OCI-M1 (cell line): ENCODE measurements around the gene ZNF668.

ENCODE experiments used
- DNase-seq: peaks from one replicate; lab custom pipeline; 2025; lab: John Stamatoyannopoulos, UW

ZNF668 gene

DNA sequence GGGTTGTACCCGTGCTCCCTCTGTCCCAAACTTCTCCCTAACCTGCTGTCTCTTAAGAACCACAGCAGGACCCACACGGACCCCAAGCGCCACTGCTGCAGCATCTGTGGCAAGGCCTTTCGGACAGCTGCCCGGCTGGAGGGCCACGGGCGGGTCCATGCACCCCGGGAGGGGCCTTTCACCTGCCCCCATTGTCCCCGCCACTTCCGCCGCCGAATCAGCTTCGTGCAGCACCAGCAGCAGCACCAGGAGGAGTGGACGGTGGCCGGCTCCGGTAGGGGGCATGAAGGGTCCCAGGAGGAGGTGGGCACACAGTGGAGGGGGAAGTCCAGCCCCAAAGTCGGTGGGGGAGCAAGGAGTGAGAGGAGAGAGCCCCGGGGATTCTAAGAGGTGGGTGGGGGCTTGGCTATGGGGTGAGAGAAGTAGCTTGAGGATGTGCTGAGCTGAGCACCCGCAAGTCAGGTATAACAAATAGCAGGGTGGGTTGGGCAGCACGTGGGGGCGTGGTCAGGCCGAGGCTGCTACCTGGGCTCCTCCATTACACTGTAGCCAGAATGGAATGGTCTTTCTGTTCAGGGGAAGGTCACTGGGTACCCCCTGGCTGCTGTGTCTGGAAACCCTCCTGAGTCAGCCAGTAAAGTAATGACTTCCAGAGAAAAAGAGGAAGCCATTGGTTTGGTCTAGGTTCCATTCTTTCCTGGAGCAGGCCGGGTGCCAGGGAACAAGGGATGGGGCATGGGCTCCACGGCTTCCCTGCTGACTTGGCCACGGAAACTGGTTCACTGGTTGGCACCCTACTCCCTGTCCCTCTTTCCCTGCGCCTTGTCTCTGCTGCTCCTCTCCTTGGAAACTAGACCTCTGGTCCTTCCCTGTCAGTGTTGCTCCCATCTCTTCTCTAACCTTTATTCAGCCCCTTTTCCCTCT is 7.7 kb upstream of the ZNF668 start:
- DNase-seq: no peak

DNA sequence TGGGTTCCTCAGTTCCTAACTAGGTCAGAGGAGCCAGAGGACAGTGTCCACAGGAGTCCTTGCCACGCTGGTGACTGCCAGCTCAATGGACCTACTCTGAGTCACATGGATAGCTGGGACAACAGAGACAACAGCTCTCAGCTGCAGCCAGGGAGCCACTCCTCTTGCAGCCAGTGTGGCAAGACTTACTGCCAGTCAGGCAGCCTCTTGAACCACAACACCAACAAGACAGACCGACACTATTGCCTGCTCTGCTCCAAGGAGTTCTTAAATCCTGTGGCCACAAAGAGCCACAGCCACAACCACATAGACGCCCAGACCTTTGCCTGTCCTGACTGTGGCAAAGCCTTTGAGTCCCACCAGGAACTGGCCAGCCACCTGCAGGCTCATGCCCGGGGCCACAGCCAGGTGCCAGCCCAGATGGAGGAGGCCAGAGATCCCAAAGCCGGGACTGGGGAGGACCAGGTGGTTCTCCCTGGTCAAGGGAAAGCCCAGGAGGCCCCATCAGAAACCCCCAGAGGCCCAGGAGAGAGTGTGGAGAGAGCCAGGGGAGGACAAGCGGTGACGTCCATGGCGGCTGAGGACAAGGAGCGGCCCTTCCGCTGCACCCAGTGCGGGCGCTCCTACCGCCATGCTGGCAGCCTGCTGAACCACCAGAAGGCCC is 6.8 kb upstream of the ZNF668 start:
- no peak for DNase-seq

DNA sequence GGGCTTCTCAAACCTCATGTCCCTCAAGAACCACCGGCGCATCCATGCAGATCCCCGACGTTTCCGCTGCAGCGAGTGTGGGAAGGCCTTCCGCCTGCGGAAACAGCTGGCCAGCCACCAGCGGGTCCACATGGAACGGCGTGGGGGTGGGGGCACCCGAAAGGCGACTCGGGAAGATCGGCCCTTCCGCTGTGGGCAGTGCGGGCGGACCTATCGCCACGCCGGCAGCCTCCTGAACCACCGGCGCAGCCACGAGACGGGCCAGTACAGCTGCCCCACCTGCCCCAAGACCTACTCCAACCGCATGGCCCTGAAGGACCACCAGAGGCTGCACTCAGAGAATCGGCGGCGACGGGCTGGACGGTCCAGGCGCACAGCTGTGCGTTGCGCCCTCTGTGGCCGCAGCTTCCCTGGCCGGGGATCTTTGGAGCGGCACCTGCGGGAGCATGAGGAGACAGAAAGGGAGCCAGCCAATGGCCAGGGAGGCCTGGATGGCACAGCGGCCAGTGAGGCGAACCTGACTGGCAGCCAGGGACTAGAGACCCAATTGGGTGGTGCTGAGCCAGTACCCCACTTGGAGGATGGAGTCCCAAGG is 6.1 kb upstream of the ZNF668 start:
- no peak for DNase-seq

DNA sequence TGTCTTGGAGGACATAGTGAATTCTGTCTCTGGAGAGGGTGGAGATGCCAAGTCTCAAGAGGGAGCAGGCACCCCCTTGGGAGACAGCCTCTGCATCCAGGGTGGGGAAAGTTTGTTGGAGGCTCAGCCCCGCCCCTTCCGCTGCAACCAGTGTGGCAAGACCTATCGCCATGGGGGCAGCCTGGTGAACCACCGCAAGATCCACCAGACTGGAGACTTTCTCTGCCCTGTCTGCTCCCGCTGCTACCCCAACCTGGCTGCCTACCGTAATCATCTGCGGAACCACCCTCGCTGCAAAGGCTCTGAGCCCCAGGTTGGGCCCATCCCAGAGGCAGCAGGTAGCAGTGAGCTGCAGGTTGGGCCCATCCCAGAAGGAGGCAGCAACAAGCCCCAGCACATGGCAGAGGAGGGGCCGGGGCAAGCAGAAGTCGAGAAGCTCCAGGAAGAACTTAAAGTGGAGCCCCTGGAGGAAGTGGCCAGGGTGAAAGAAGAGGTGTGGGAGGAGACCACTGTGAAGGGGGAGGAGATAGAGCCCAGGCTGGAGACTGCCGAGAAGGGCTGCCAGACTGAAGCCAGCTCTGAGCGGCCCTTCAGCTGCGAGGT is 5.4 kb upstream of the ZNF668 start:
- DNase-seq: no peak

DNA sequence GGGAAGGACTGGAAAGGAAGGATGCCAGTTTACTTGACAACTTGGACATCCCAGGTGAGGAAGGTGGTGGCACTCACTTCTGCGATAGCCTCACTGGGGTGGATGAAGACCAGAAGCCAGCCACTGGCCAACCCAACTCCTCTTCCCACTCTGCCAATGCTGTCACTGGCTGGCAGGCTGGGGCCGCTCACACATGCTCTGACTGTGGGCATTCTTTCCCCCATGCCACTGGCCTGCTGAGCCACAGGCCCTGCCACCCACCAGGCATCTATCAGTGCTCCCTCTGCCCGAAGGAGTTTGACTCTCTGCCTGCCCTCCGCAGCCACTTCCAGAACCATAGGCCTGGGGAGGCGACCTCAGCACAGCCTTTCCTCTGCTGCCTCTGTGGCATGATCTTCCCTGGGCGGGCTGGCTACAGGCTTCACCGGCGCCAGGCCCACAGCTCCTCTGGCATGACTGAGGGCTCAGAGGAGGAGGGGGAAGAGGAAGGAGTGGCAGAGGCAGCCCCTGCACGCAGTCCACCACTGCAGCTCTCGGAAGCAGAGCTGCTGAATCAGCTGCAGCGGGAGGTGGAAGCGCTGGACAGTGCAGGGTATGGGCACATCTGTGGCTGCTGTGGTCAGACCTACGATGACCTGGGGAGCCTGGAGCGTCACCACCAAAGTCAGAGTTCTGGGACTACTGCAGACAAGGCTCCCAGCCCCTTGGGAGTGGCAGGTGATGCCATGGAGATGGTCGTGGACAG is 4.7 kb upstream of the ZNF668 start:
- DNase-seq: no peak

DNA sequence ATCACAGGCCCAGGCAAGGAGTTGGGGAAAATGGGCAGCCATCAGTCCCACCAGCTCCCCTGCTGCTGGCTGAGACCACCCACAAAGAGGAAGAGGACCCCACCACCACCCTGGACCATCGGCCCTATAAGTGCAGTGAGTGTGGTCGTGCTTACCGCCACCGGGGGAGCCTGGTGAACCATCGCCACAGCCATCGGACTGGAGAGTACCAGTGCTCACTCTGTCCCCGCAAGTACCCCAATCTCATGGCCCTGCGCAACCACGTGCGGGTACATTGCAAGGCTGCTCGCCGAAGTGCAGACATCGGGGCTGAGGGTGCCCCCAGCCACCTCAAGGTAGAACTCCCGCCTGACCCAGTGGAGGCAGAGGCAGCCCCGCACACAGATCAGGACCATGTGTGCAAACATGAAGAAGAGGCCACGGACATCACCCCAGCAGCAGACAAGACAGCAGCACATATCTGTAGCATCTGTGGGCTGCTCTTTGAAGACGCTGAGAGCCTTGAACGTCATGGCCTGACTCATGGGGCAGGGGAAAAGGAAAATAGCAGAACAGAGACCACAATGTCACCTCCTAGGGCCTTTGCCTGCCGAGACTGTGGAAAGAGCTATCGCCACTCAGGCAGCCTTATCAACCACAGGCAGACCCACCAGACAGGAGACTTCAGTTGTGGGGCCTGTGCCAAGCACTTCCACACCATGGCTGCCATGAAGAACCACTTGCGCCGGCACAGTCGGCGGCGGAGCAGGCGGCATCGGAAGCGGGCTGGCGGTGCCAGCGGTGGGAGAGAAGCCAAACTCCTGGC is 3.8 kb upstream of the ZNF668 start:
- DNase-seq: no peak

DNA sequence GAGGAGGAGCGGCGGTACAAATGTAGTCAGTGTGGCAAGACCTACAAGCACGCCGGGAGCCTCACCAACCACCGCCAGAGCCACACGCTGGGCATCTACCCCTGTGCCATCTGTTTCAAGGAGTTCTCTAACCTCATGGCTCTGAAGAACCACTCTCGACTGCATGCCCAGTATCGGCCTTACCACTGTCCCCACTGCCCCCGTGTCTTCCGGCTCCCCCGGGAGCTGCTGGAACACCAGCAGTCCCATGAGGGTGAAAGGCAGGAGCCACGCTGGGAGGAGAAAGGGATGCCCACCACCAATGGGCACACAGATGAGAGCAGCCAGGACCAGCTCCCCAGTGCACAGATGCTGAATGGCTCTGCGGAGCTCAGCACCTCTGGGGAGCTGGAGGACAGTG is 3.0 kb upstream of the ZNF668 start:
- DNase-seq: no peak

DNA sequence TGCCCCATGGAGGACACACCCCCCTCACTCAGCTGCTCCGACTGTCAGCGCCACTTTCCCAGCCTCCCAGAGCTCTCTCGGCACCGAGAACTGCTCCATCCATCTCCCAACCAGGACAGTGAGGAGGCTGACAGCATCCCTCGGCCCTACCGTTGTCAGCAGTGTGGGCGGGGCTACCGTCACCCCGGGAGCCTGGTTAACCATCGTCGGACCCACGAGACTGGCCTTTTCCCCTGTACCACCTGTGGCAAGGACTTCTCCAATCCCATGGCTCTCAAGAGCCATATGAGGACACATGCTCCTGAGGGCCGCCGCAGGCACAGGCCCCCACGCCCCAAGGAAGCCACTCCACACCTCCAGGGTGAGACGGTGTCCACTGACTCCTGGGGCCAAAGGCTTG is 2.3 kb upstream of the ZNF668 start:
- no peak for DNase-seq

DNA sequence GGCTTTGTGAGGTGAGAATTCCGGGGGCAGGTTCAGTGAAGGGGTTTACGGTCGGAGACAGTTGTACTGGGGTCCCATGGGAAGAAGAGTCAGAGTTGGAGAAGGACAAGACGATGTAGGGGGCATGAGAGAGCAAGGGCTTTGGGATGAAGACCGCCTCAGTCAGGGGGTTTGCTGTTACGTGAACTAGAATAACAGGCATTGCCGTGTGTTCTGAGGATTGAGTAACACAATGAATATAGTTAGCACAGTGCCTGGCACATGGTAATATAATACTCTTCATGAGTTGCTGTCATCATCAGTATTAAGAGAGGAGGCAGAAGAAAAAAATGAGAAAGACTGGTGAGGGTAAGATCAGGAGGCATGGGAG is 759 bp upstream of the ZNF668 start:
- peak; percentile 41 for DNase-seq

DNA sequence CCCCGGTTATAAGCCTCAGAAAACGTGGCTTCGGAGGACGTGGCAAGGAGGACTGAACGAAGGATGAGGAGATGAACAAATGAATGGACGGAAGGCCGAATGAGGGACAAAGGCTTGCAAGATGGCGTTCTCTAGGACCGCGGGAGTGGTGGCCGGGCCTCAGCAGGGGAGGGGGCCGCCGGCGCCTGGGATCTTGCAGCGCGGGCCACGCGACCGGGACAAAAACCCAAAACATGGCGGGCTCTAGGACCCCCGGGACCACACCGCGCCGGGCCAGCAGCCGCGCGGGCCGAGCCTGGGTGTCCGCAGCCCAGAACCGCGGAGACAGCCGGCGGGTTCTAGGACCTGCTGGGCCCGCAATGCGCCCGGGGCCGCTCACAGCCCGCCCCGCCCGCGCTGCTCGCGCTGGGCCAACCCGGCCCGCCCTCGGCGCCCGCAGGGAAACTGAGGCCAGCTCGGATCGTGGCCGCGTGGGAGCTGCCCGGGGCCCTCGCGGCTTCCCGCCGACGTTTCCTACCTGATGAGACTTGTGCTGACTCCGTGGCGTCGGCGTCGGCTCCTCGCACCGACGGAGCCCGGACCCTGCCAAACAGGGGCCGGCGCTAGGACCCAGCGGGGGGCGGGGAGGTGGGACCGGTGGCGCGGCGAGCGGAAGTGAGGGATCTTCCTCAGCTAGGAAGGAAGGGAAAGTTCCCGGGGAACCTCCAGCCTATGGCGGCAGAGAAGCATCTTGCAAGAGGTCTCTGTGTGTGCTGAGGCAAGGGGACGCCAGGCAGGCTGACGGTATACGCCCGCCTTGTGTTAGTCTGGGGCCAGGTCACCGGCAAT is 684 bp downstream of the ZNF668 start:
- DNase-seq: peak; percentile 94

DNA sequence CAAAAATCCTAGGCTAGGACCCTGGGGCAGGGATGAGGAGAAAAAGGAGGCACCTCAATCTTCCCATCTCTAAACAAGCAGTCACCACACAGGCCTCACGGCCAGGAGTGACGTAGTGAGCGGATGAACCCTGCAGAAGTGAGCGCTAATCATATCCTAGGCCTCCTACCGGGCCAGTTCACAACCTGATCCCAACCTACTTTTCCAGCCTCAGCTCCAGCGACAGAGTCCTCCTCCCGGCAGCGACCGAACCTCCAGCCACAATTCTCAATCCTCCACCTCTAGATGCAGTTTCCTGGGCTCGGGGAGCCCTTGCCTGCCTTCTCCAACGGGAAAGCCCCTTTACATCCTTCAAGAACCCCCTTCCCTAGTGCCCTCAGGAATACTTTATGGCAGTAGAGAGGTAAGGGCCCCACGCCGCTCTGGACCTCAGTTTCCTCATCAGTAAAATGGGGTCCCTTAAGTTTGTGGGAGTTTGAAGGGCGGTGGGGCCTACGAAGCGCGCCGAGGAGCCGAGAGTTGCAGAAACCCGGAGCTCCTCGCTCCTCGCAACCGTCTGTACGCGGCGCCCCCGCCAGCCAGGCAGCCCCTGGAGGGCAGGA is 1.4 kb downstream of the ZNF668 start:
- peak; percentile 63 for DNase-seq

DNA sequence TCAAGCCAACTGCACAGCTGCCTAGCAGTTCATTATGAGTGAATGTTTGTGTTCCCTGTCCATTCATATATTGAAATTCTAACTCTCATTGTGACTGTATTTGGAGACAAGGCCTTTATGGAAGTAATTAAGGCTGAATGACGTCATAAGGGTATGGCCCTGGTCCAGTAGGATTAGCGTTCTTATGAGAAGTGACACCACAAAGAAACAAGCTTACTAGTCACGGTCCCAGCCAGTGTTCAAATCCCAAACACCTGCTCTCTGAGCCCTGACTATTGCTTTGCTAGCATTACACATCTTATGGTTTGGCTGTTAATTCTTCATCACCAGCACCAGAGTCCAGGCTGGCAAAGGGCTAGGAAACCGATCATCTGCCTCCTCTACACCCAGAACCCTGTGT is 2.2 kb downstream of the ZNF668 start:
- DNase-seq: peak; percentile 25

DNA sequence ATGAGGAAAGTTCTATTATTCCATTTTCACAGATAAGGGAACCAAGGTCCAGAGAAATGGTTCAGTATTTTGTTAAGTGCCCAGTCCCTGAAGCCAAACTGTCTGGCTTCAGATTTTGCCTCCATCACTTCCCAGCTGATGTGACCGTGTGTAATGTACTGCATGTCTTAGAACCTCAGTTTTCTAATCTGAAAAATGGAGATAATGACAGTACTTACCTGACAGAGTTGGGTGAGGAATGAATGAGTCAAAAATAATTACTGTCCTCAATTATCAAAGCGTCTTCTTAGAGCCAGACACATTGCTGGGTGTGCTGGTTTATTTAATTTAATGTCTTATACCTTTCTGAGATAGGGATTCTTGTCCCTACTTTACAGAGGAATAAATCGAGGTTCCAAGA is 6.7 kb downstream of the ZNF668 start:
- DNase-seq: no peak

DNA sequence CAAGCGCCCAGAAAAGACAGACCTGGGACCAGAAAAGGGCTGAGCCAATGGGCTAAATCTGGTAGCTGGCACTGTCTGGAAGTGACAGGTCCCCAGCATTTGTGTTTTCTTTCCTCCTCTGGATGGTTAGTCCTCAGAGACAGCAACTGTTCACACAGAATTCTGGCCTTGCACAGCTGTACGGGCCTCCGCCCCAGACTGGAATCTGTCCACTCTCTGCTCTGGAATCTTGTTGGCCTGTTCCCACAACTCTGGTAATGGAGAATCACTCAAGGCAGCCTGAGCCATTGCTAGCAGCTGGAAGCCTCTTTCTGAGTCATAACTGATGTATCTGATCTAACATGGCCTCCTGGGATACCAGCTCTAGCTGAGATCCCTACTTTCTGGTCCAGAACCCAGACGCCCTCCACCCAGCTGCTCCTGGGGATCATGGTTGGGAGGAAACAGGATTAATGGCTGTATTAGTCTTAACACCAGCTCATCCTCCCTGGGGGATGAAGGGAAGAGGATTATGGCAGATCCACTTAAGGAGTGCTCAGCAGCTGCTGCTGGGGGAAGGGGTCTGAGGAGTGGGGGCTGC is 9.1 kb downstream of the ZNF668 start:
- DNase-seq: no peak

DNA sequence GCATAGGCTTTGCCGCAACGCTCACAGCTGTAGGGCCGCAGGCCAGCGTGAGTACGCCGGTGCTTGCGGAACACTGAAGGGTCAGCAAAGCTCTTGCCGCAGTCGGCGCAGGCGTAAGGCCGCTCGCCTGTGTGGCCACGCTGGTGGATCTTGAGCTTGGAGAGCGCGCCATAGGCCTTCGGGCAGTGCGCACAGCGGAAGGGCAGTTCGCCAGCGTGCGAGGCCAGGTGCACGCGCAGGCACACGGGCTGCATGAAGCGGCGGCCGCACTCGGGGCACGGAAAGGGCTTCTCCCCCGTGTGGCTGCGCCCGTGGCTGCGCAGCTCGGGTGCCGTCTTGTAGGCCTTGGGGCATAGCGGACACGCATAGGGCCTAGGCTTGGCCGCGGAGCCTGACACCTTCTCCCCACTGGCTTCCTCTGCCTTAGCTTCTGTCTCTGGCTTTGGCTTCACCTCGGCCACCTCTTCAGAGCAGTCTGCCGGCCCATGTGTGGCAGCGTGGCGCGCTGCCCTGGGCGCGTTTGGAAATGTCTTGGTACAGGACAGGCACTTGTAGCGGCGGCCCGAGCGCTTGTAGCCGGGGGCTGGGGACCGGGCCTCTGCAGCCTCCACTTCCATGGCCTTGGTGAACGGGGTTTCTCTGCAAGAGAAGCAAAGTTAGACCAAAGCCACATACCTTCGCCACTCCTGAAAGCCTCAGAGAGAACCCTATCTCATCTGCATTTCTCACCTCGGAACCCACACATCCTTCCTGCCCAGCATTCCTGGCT is 10.0 kb downstream of the ZNF668 start:
- DNase-seq: no peak

DNA sequence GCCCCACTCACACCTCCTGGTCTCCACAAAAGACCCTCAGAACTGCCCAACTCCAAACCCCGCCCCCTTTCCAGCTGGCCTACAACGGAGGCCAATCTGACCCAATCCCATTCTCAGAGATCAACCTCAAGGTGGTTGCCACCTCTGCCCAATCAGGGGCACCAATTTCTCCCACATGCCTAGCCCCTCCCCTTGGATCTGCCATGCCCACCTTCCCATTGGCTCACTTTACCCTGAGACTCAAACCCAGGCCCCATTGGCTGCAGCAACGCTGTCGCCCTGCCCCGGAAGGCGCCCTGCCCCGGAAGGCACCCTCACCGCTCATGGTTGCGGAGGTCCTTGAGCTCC is 10.6 kb downstream of the ZNF668 start:
- DNase-seq: no peak

DNA sequence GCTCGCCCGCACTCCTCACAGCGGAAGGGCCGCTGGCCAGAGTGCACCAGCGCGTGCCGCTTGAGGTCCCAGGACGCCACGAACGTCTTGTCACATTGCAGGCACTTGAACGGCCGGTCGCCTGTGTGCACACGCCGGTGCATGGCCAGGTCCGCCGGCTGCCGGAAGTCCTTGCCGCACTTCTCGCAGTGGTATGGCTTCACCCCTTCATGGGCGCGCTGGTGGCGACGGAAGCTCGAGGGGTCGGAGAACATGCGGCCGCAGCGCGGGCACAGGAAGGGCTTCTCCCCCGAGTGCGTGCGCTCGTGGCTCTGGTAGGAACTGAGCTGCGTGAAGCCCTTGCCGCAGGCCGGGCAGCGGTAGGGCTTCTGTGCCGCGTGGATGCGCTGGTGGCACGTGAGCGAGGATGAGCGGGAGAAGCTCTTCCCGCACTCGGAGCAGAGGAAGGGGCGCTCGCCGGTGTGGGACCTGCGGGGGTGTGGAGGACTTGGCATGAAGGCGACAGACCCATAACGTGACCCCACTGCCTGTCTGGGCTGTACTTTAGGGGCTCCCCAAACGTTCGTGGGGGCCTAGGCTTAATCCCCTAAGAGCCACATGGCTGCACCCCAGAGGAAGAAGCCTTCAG is 12.1 kb downstream of the ZNF668 start:
- DNase-seq: no peak

DNA sequence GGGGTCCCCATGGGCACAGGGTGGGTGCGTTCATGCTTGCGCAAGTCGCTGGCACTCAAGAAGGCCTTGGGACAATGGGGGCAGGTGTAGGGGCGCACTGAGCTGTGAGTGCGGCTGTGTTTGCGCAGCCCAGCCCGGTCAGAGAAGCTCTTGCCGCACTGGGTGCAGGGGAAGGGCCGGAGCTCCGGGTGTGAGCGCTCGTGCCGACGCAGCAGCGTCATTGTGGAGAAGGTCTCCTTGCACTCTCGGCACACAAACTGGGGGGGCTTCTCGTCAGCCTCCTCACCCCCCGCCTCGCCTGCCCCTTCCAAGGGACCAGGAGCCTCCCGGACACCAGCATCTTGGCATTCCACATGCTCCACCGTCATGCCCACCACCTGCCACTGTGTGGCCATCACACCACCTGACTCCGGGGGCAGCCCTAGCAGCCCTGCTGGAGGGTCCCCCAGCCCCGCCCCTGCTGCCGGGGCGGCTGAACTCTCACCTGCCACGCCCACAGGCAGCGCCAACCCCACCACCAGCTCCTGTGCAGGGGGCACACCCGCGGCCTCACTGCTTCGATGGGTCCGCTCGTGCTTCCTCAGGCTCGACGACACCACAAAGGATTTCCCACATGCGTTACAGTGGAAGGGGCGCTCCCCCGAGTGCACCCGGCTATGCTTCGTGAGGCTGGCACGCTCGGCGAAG is 12.8 kb downstream of the ZNF668 start:
- no peak for DNase-seq
